Kidney (tissue), 14 donors: Measurements from ENCODE around the gene GBGT1. TPM values are rescaled to one million over a fixed set of nuclear protein-coding genes. Genes with fewer than 3 reads are reported as not detected.

Source experiments
- DNase-seq, 5 donors: peaks; one replicate each; pipeline ENCODE4 v3.0.0-alpha.2; 2013 to 2020
- FAIRE-seq: peaks from 2 replicates; lab custom pipeline; 2012; peaks lifted over from hg19 to GRCh38; lab: Jason Lieb, UNC
- H3K27ac ChIP-seq, 2 donors: one replicate each; pipeline ENCODE4 v1.7.0; 2013; ENCODE audit warnings: low read depth in 2 of 2, low read length in 2 of 2, inconsistent platforms in 1 of 2
- H3K27me3 ChIP-seq: one replicate; pipeline ENCODE4 v1.7.1; 2013; ENCODE audit warnings: low read length, inconsistent platforms; ENCODE audit not compliant: control insufficient read depth, insufficient read depth
- H3K36me3 ChIP-seq, 3 donors: one replicate each; pipeline versions ENCODE4 v1.7.0 to v1.7.1; 2013; ENCODE audit warnings: low read length in 3 of 3, control low read depth in 1 of 3, inconsistent platforms in 1 of 3; ENCODE audit not compliant: insufficient read depth in 3 of 3, control insufficient read depth in 2 of 3
- H3K4me1 ChIP-seq, 3 donors: one replicate each; pipeline versions ENCODE4 v1.7.0 to v1.7.1; 2013; ENCODE audit warnings: low read length in 3 of 3, inconsistent platforms in 1 of 3, low read depth in 1 of 3; ENCODE audit not compliant: control insufficient read depth in 2 of 3, insufficient read depth in 2 of 3
- H3K4me3 ChIP-seq, 3 donors: one replicate each; pipeline versions ENCODE4 v1.7.0 to v1.8.1; 2013; ENCODE audit warnings: low read length in 3 of 3, control low read depth in 1 of 3, inconsistent platforms in 1 of 3
- H3K9ac ChIP-seq, 3 donors: one replicate each; pipeline versions ENCODE4 v1.7.0 to v1.7.1; 2013; ENCODE audit warnings: low read length in 3 of 3, control low read depth in 1 of 3, inconsistent platforms in 1 of 3
- H3K9me3 ChIP-seq, 3 donors: one replicate each; pipeline versions ENCODE4 v1.7.0 to v1.7.1; 2013; ENCODE audit warnings: low read length in 3 of 3, control low read depth in 1 of 3, inconsistent platforms in 1 of 3; ENCODE audit not compliant: control insufficient read depth in 2 of 3, insufficient read depth in 1 of 3
- intact Hi-C: fragments of 100-400 bp; cut with DNase I; formaldehyde crosslinking; loops from one replicate; pipeline ENCODE4 v1.11.1; 2022
- polyA plus RNA-seq: library from polyadenylated mRNA; stranded (reverse); fragments of 350-450 nt; fragmentation: Illumina TruSeq; extraction: RNeasy Lipid Tissue Mini Kit (QIAGEN cat#74804); gene quantifications from one replicate; pipeline ENCODE4 v1.2.3, GENCODE V29; 2014; ENCODE audit warnings: low read depth, low replicate concordance; ENCODE audit not compliant: insufficient read depth
- total RNA-seq: library from RNA; stranded (reverse); fragmentation: NEBNext Ultra II Directional; extraction: Animal tissue kit (Norgen Biotek cat#: 25700); gene quantifications from one replicate; pipeline ENCODE4 v1.2.1, GENCODE V29; 2021
- TF ChIP-seq, protein P1 (sequence below): IDR thresholded peaks from 3 replicates; pipeline ENCODE4 v1.5.1; 2012; ENCODE audit warnings: mild to moderate bottlenecking, moderate library complexity, borderline replicate concordance; ENCODE audit not compliant: insufficient read depth; ENCODE audit errors: extremely low read depth
- donor health status: control.
- donor health status: control.
- donor health status: control.
- donor health status: control.
- donor health status: control.
- donor health status: DM: yes; HTN: yes; CAD: no.
- donor health status: Normal renal cell carcinoma (clear cell type).

Gene GBGT1
- total and polyA plus RNA-seq, 2 donors from 2014 or later, result 7.9 to 21.6 TPM

DNA sequence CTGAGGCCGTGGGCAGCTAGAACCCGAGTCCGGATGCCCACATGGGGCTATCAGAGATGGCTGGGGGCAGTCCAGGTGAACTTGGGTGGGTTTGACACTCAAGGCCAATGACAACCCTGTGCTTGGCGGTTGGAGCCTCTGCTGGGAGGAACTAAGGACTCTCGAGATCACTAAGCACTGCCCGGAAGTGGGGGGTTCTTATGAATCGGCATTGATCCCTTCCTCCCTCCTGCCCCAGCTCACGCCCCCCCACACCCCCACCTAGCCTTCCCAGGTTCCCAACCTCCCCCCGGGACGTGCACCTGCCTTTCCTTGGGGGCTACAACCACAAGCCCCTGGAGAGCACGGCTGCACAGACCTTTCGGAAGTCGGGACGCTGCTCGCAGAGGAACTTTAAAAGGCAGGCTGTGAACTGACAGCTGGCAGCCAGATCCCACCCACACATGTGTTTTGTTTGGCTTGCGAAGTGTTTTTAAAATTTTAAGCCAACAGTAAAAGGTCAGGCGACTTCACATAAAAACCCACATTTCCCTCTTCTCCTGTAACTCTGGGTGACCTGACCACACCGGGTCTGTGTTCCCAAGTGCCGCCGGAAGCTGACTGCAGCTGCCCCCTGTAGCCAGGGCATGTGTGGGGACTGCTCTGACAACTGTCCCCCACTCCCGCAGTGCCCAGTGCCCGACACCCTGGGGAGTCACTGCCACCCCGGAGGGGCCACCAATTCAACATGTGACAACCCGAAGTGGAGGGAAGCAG lies 37.6 kb downstream of the GBGT1 start:
- Histone ChIP-seq H3K9ac (peak overlapping the region in 1 of 3 donors; percentile 34), H3K27me3 (no peaks in the 10 kb centered on the region), H3K4me3 (peak overlapping the region in 1 of 3 donors; percentile 37), H3K4me1 (peaks cover 0 to 21% (median 7%) of the 10 kb centered on the region in 3 donors), H3K9me3 (no peaks in the 10 kb centered on the region), H3K36me3 (no peaks in the 10 kb centered on the region), H3K27ac (peak overlapping the region in 1 of 2 donors; percentile 63)
- TF ChIP-seq, protein P1, sequence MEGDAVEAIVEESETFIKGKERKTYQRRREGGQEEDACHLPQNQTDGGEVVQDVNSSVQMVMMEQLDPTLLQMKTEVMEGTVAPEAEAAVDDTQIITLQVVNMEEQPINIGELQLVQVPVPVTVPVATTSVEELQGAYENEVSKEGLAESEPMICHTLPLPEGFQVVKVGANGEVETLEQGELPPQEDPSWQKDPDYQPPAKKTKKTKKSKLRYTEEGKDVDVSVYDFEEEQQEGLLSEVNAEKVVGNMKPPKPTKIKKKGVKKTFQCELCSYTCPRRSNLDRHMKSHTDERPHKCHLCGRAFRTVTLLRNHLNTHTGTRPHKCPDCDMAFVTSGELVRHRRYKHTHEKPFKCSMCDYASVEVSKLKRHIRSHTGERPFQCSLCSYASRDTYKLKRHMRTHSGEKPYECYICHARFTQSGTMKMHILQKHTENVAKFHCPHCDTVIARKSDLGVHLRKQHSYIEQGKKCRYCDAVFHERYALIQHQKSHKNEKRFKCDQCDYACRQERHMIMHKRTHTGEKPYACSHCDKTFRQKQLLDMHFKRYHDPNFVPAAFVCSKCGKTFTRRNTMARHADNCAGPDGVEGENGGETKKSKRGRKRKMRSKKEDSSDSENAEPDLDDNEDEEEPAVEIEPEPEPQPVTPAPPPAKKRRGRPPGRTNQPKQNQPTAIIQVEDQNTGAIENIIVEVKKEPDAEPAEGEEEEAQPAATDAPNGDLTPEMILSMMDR, result no peak
- FAIRE-seq (no peak), DNase-seq (peak; percentile 37 to 82 (median 62))
- intact Hi-C loops, result no loop called here

GRCh38 chr9:133124907-133125275 lies 38.8 kb downstream of the GBGT1 start:
- Histone ChIP-seq H3K36me3 (no peaks in the 10 kb centered on the region), H3K4me3 (no peak overlapping the region), H3K4me1 (peaks cover 0 to 26% (median 8%) of the 10 kb centered on the region in 3 donors), H3K27ac (no peak overlapping the region), H3K9ac (no peak overlapping the region), H3K9me3 (no peaks in the 10 kb centered on the region), H3K27me3 (no peaks in the 10 kb centered on the region)
- FAIRE-seq, result no peak
- TF ChIP-seq, protein P1, result no peak
- no peak for DNase-seq
- intact Hi-C loops, result no loop called here

DNA sequence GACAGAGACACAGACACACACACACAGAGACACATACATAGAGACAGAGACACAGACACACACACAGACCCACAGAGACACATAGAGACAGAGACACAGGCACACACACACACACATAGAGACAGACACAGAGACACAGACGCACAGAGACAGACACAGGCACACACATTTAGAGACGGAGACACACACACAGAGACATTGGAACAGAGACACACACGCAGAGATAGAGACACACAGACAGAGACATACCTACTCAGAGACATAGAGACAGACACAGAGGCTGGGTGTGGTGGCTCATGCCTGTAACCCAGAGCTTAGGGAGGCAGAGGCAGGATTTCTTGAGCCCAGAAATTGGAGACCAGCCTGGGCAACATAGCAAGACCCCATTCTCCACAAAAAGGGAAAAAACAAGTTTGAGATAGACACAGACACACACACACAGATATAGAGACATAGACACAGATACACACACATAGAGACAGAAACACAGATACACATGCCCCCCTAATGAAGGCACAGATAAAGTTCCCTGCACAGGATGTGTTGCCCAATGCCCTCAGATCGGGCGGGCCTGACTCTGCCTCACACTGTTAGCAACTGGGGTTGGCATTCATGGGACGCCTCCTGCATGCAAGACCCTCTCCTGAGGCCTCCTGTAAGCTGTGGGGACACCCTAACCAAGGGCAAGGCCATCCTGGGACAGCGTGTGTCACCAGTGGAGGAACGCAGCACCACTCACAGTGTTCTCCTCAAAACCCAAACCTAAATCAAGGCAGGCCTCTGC lies 39.4 kb downstream of the GBGT1 start:
- Histone ChIP-seq H3K9ac (no peak overlapping the region), H3K9me3 (no peaks in the 10 kb centered on the region), H3K36me3 (no peaks in the 10 kb centered on the region), H3K27me3 (no peaks in the 10 kb centered on the region), H3K4me1 (peaks cover 0 to 32% (median 12%) of the 10 kb centered on the region in 3 donors), H3K27ac (no peak overlapping the region), H3K4me3 (no peak overlapping the region)
- intact Hi-C loops, result no loop called here
- no peak for DNase-seq
- TF ChIP-seq, protein P1, result no peak
- FAIRE-seq, result no peak
